Tibial nerve (tissue), 4 donors: ENCODE data around the gene RNF166.

ENCODE experiments used
- EP300 ChIP-seq, 2 donors: sonication (generic); formaldehyde crosslinking; IDR thresholded peaks; one replicate each; pipeline ENCODE4 v1.6.1; 2017; ENCODE audit warnings: antibody characterized with exemption in 2 of 2, mild to moderate bottlenecking in 1 of 2
- POLR2A ChIP-seq, 2 donors: fragments of 450-650 bp; IDR thresholded peaks; one replicate each; pipeline ENCODE4 v1.6.1; 2017; ENCODE audit warnings: antibody characterized with exemption in 2 of 2, mild to moderate bottlenecking in 2 of 2, moderate library complexity in 2 of 2
- TF ChIP-seq, protein P1 (sequence below), 5 experiments: fragments of 200-600 bp in 3 of 5; fragments of 450-650 bp in 2 of 5; sonication (generic) in 3 of 5; IDR thresholded peaks; one replicate each; pipeline ENCODE4 v1.5.1; 2016 to 2019; ENCODE audit warnings: antibody characterized with exemption in 5 of 5, mild to moderate bottlenecking in 3 of 5, moderate library complexity in 2 of 5

DNA sequence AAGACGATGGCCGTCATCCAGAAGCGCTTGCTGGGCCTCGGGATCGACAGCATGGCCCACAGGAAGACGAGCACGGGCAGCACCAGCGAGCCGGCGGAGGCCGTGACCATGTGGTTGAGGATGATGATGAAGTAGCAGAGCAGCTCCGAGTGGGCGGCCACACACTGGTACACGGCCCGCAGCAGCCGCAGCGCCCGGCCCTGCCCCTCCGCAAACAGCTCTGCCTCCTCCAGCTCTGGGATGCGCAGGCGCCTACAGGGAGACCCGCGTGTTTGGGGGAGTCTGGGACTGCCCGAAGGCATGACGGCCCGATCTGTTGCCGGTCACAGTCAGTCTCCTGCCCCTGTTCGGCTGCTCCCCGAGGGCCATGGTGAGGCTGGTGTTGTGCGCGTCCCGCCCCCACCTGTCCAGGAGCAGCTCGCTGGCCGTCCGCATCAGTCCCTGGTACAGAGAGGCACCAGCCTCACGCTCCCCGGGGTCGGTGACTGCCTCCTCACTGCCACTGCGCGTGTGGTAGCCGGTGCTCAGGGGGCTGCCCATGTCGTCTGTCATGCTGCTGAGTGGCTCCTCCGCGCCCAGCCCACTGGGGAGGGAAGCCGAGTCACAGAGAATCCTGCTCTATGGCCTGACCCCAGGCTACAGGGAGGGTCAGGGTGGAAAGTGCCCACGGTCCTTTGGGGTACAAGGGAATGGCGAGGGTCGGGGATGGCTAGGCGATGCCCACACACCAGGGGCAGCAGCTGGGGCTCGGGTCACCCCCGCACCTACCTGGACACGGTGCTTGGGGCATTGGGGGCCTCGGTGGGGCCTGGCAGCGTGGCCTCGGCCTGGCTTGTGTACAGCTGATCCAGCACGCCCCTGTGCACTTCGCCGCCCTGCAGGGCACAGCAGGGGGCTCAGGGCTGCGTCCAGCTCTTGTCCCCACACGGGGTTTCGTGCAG lies 15.9 kb upstream of the RNF166 start:
- TF ChIP-seq POLR2A (IDR thresholded peaks at IDR 0.05), result no peak
- TF ChIP-seq, protein P1, sequence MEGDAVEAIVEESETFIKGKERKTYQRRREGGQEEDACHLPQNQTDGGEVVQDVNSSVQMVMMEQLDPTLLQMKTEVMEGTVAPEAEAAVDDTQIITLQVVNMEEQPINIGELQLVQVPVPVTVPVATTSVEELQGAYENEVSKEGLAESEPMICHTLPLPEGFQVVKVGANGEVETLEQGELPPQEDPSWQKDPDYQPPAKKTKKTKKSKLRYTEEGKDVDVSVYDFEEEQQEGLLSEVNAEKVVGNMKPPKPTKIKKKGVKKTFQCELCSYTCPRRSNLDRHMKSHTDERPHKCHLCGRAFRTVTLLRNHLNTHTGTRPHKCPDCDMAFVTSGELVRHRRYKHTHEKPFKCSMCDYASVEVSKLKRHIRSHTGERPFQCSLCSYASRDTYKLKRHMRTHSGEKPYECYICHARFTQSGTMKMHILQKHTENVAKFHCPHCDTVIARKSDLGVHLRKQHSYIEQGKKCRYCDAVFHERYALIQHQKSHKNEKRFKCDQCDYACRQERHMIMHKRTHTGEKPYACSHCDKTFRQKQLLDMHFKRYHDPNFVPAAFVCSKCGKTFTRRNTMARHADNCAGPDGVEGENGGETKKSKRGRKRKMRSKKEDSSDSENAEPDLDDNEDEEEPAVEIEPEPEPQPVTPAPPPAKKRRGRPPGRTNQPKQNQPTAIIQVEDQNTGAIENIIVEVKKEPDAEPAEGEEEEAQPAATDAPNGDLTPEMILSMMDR (IDR thresholded peaks at IDR 0.05), result no peak
- TF ChIP-seq EP300 (IDR thresholded peaks at IDR 0.05), result no peak
